ENCODE results near the gene IFI27. TPM values are rescaled to one million over a fixed set of nuclear protein-coding genes. Genes with fewer than 3 reads are reported as not detected.

IFI27 gene
- total and polyA plus RNA-seq, 10 of the 15 experiments (the other 5 are each of a cell fraction or from before 2014, with no cell fraction given) = 1.1 to 45.5 (median 3.3) TPM

DNA sequence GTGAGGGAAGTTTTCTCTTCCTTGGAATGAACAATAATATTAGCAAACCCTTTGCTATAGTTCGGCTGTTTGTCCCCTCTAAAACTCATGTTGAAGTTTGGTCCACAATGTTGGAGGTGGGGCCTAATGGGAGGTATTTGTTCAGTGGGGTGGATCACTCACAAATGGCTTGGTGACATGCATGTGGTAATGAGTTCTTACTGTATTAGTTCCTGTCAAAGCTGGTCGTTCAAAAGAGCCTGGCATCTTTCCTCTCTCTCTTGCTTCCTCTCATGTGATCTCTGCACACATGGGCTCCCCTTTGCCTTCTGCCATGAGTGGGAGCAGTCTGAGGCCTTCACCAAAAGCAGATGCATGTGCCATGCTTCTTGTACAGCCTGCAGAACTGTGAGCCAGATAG, 50.5 kb downstream of the IFI27 start:
- H3K4me3 ChIP-seq = no peak overlapping the region
- no peak for TF ChIP-seq NFYB (IDR thresholded peaks at IDR 0.05; ENCODE audit: insufficient read depth, low read depth, low read length)
- TF ChIP-seq BMI1 (IDR thresholded peaks at IDR 0.05; ENCODE audit: borderline replicate concordance) = no peak
- TF ChIP-seq HDAC6 (IDR thresholded peaks at IDR 0.05; ENCODE audit: unreplicated experiment) = no peak
- TF ChIP-seq WRNIP1 (IDR thresholded peaks at IDR 0.05; ENCODE audit: borderline replicate concordance, low read depth, low read length) = no peak
- no peak for TF ChIP-seq ESRRA (IDR thresholded peaks at IDR 0.05; ENCODE audit: low read length)
- TF ChIP-seq SMAD1 (IDR thresholded peaks at IDR 0.05; ENCODE audit: low read depth, partially characterized antibody) = no peak
- no peak for TF ChIP-seq YBX1 (IDR thresholded peaks at IDR 0.05)
- no peak for TF ChIP-seq BCLAF1 (IDR thresholded peaks at IDR 0.05)
- TF ChIP-seq ZBED1 (IDR thresholded peaks at IDR 0.05; ENCODE audit: borderline replicate concordance) = no peak
- TF ChIP-seq PRDM15 (CRISPR knock-in tag; IDR thresholded peaks at IDR 0.05) = no peak
- no peak for TF ChIP-seq CEBPB (IDR thresholded peaks at IDR 0.05; ENCODE audit: borderline replicate concordance in 1 of 2, low read depth in 2 of 2, low read length in 2 of 2)
- POLR2A ChIA-PET = no interaction called here
- SMC1A ChIA-PET (ENCODE audit: uncharacterized antibody, unreplicated experiment) = interaction anchor here (1.2 kb wide), 1 partner anchor 9 kb away, joined by 4 read pairs; no protein-coding TSS in a partner anchor
- no peak overlapping the region for H2AFZ ChIP-seq (ENCODE audit: control insufficient read depth, low read depth, low read length)
- H3K4me2 ChIP-seq (ENCODE audit: control insufficient read depth, insufficient read depth) = no peak overlapping the region
- RAD21 ChIA-PET (ENCODE audit: unreplicated experiment) = no interaction called here
- ATAC-seq (no peak), DNase-seq (ENCODE audit: low read depth, low spot score) (no peak), FAIRE-seq (no peak)
- intact Hi-C loops (cut with micrococcal nuclease; ENCODE audit: unreplicated experiment) = no loop called here
- no peaks in the 10 kb centered on the region for H3K9me3 ChIP-seq (replicated peaks; ENCODE audit: control insufficient read depth, insufficient read depth, low read length)
- no peaks in the 10 kb centered on the region for H3K79me2 ChIP-seq (ENCODE audit: control insufficient read depth, insufficient read depth, low read length)
- H4K20me1 ChIP-seq (ENCODE audit: control insufficient read depth, insufficient read depth) = no peaks in the 10 kb centered on the region
- H3K4me1 ChIP-seq (ENCODE audit: control insufficient read depth, insufficient read depth, low read length) = peaks cover 3% of the 10 kb centered on the region; the same call in 1 of the 2 replicates
- CTCF ChIA-PET = interaction anchor here (1.1 kb wide), 1 partner anchor 24 kb away, joined by 5 read pairs; no protein-coding TSS in a partner anchor
- peaks cover 0 to 2% of the 10 kb centered on the region in 2 experiments; a peak in 1 of 4 replicates for H3K27me3 ChIP-seq (replicated peaks in 1 of 2; ENCODE audit: control insufficient read depth in 2 of 2, insufficient read depth in 2 of 2, low read length in 1 of 2)
- no peak overlapping the region for H3K9ac ChIP-seq (ENCODE audit: control insufficient read depth, insufficient read depth, low read length)
- 28% methylated on average over 2 of the region's 2 CpGs for WGBS (ENCODE audit: insufficient coverage, insufficient replicate concordance, low lambda C conversion rate, missing lambda C conversion rate)
- H3K27ac ChIP-seq (ENCODE audit: control insufficient read depth, insufficient read depth) = no peak overlapping the region
- in situ Hi-C loops (cut with MboI) = no loop called here
- H3K36me3 ChIP-seq (ENCODE audit: control insufficient read depth in 2 of 2, insufficient read depth in 2 of 2, low read length in 1 of 2) = no peaks in the 10 kb centered on the region
- BruUV-seq (replicated peaks) = no TSS peak
